ENCODE measurements around the gene MEDAG.
"Not testable (repeated sequence)": the region's sequence is repeated elsewhere in the genome, so short reads cannot be mapped to it uniquely, and the experiment has no call there.

MEDAG gene

GRCh38 chr13:30910676-30911075, 4.6 kb downstream of the MEDAG start:
- no peak for DNase-seq

DNA sequence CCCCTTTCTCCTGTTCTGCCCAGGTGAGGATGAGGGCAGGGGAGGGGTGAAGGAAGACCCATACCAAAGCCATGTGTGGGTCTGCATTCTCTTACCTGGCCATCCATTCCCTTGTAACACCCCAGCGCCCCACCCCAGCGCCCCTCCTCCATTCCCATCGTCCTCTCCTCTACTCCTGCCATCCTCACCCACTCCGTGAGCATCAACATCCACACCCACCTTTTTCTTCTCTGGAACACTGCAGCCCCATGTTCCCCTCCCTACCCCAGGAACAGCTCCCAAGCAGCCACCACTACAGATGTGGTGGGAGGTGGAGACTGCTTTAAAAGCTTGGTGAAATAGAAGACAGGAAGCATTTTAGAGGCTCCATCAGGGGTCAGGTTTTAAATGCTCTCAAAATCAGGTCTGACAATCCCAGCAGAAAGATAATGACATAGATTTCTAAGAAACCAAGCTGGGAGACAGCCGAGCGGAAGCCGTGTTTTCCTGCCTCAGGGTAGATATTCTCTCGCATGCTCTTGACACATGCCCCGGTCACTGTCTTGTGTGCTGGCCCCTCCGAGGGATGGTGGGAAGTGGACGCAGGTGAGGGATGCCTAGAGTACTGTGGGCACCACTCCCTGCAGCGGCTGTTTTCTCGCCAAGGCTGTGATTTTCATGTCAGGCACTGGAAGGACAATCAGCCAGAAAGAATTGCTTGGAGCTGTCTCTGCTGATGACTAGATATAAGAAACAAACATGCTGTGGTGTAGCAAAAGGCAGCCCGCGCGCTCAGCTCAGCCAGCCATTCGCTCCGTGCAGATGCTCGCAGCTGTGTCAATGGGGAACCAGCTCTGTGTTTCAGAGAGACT, 9.8 kb downstream of the MEDAG start:
- no peak for DNase-seq

DNA sequence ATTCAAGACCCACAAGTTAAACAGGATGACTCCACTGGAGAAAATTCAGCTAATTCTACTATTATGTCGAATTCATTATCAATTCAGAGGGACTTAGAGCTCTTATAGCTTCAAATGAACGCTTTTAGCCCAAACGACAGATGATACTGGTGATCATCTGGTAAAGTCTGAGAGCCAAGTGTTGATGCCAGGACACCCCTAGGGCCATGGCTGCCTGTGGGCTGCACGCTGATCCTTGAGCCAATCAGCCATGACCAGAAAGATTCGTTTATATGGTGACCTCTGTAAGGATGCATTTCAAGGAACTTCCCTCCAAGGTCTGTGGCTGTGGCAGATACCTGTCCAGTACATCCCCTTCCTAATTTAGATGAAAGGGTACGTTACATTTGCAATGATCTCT, 10.9 kb downstream of the MEDAG start:
- no peak for DNase-seq

GRCh38 chr13:30918662-30919405, 12.8 kb downstream of the MEDAG start:
- DNase-seq: no peak

GRCh38 chr13:30920162-30920909, 14.3 kb downstream of the MEDAG start:
- no peak for DNase-seq

DNA sequence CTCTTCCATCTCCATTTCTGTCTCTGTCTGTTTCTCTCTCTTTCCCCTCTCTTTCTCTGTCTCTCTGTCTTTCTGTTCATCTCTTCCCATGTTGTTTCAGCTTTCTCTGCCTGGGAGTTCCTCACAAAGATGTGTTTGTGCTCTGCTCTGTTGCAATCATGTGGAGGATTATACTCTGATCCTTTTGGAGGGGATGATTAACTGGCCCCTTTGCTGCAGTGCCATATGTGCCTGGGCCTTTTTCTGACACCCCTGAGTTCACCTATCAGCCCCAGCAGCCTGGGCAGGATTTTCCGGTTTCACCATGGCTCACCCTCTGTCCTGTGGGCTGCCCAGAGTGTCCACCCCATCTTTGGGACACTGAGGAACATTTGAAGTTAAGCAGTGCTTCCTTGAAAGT, 17.3 kb downstream of the MEDAG start:
- no peak for DNase-seq

DNA sequence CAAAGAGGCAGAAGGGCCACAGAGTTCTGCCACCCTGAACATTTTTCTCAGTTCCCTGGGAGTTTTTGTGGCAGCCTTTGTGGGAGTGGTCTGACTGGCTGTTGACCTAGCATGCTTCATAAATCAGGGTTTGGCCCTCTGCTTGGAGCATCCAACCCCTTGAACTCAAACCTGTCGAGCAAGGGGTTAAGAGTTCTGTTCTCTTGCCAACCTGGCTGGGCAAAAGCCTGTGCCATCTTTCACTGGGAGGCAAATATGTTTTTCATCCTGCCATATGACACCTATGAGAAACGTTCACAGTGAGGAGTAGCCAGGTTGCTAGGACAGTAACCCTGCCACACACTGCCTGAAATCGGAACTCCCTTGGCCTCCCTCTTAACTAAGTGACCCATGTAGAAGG, 18.6 kb downstream of the MEDAG start:
- DNase-seq: no peak

- no peak for DNase-seq
These were observed 19.4 kb downstream of the MEDAG start for GRCh38 chr13:30925429-30925828.

- no peak for DNase-seq
These were observed 20.7 kb downstream of the MEDAG start for GRCh38 chr13:30926781-30927180.

GRCh38 chr13:30927188-30927587, 21.1 kb downstream of the MEDAG start:
- DNase-seq: not testable (repeated sequence)

- DNase-seq: no peak
These were observed 21.5 kb downstream of the MEDAG start for GRCh38 chr13:30927595-30927994.

DNA sequence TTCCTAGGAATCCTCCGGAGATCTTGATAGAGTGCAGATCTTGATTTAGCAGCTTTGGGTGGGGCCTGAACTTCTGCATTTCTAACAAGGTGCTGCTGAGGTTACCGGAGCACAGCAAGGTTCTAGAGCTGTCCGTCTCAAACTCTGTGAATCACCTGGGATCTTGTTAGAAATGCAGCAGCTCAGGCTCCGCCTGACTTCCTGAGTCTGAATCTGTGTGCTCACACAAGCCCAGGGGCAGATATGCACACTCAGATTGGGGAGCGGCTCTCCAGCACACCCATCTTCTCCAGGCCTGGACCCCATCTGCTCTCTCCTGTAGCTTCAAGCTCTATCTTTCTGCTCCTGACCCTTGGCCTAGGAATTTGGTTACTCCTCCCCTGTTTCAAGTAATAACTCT, 22.9 kb downstream of the MEDAG start:
- DNase-seq: no peak

DNA sequence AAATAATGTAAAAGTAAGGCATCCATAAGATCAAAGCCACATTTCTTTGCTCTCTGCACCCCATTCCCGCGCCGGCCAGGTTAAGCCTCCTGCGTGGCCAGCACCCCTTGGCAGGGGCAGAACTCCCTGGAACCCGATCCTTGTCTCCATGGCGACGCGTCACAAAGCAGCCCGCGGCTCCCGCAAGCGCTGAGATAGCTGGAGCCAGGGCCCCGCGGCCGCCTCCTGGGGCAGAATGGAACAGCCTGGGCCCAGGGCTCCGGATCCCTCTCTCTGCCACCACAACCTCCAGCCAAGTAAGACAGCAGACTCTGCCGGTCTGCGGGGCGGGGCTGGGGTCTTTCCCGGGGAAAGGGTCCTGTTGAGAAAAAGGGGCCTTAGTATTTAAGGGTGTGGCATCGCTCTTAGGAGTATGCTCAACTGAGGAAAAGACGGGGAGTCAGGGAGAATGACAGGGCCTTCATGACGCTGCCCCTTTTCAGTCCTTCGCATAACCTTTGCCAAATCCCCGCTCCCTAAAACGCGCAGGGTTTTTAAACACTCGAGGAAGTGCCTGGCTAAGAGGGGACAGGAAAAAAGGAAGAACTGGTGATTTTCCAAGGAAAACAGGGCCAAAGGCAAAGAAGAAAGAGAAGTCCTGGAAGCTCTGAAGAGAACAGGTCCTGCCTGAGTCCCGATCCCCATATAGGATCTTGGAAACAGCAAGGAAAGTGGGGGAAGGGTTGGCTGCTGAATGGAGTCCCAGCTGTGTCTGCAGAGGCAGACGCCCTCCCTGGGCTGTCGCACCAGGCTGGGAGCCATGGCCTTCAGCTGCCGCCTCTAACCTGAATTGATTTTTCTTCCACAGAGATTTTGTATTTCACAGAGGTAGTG, 26.6 kb downstream of the MEDAG start, which contains the start of gene TEX26:
Gene TEX26, plus strand, starts transcription at position 176 of the 873 bp plus-strand sequence. Its CDS starts 60 bp downstream, at position 236.
- DNase-seq: no peak

- no peak for DNase-seq
These were observed 27.2 kb downstream of the MEDAG start for GRCh38 chr13:30933354-30933670.

GRCh38 chr13:30934381-30934780, 28.3 kb downstream of the MEDAG start:
- no peak for DNase-seq

DNA sequence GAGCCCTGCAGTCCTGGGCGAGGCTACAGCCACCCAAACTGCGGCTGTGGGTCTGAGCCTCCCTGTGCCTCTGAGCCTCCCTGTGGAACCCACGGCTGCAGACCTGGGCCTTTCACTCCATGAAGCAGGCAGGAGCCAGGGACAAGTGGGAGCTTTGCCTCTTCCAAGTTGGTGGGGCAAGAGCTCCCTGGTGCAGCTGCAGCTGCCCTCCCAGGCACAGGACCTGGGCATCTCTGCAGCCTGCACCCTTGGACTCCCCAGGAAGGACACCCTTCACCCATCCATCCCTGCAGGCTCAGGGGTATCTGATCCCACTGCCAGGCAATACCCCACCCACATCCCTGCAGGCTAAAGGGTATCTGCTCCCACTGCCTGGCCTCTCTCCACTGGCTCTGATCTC, 28.7 kb downstream of the MEDAG start:
- no peak for DNase-seq

GRCh38 chr13:30936971-30937370, 30.9 kb downstream of the MEDAG start:
- DNase-seq: no peak

- no peak for DNase-seq
These were observed 37.8 kb downstream of the MEDAG start for GRCh38 chr13:30943881-30944280.

DNA sequence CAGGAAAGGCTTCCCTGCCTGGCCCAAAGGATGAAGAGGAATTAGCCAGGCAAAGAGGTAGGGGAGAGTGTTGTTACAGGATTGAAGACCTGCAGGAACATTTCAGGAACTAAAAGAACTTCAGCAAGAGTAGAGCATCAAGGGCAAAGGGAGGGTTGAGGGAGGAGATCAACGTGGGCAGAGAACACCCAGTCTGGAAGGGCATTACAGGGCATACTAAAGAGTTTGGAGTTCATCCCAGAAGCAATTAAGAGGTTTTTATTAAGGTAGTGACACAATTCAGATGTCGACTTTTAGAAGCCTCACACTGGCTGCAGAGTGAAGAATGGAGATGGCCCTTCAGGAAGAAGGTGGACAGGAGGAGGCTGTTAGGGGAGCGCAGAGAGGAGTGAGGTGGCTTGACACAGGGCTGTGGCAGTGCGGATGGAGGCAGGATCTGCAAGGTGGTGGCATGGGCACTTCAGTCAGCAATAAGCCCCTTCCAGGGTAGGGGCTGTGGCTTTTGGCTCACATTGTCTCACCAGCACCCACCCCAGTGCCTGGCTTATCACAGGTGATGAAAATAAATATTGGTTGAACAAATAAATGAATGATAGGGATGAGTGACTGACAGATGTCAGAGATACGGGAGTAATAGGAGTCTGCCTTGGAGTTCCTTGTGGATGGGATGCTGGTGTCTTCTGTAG, 51.3 kb downstream of the MEDAG start:
- DNase-seq: no peak

DNA sequence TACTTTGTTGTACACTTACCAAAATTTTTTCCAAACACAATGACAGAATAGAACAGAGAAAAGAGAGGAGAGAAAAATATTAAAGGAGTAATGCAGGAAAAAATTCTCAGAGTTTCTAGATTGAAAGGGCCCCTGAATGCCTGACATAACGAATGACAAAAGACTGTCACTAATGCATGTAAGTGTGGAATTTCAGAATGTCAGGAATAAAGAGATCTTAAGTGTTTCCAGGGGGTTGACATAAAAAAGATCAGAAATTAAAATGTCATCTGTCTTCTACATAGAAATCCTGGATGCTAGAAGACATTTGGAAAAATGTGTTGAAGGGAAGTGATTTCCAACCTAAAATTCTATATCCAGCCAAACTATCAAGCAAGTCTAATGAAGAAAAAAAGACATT, 53.6 kb downstream of the MEDAG start:
- no peak for DNase-seq

DNA sequence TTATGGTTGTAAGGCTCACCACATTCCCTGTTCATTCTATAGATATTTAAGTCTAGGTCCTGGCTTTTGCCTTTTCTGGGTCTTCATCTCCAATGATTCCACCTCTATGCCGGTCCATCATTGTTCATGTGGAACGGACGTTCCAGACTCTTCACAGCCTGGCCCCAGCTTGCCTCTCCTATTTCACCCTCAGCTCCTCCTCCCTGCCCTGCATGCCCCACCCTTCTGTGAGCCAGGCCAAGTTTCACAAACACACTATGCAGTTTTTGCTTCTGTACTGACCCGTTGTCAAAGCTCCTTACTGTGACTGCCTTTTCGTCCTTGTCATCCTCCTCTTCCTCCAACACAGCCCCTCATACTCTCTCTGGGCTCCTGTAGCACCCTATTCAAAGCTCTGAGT, 57.7 kb downstream of the MEDAG start:
- no peak for DNase-seq

DNA sequence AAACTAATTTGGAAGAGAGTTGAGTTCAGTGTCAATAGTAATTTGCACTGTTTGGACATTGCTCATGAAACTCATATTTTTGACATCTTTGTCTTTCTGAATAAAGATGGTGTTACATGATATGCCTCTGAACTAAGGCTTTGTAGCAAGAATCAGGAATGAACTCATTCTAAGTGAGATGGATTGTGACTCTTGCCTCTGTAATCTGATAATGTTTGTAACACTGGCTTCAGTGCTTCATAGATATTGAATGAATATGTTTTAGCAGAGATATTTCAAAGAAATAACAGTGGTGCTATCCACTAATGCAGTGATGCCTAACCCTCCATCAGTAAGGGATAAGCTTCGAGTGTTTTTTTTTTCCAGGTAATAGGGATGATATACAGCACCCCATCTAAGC, 59.3 kb downstream of the MEDAG start:
- no peak for DNase-seq
